Gastrocnemius medialis (tissue), 4 donors: Measurements from ENCODE around the gene TOP2B. TPM values are rescaled to one million over a fixed set of nuclear protein-coding genes. Genes with fewer than 3 reads are reported as not detected.

Source experiments
- ATAC-seq, 2 donors: fragments of 150-250 bp; one replicate each; pipeline ENCODE4 v1.9.1; 2016
- DNase-seq, 2 donors: peaks; one replicate each; pipeline ENCODE4 v3.0.0-alpha.2; 2019
- H3K27ac ChIP-seq, 4 donors: fragments of 200-600 bp; sonication (generic); 1 replicate in 1 of 4; 2 replicates in 3 of 4; pipeline ENCODE4 v1.5.1; 2016 to 2018; ENCODE audit warnings: mild to moderate bottlenecking in 2 of 4, moderate library complexity in 1 of 4
- H3K27me3 ChIP-seq, 3 donors: fragments of 200-600 bp; sonication (generic) in 2 of 3; 1 replicate in 1 of 3; 2 replicates in 2 of 3; pipeline versions ENCODE4 v1.5.1 to v1.6.0; 2016 to 2019; ENCODE audit warnings: mild to moderate bottlenecking in 1 of 3, moderate library complexity in 1 of 3
- H3K36me3 ChIP-seq, 2 donors: fragments of 200-600 bp; sonication (generic) in 1 of 2; one replicate each; pipeline ENCODE4 v1.5.1; 2017 to 2018
- H3K4me1 ChIP-seq, 2 donors: fragments of 200-600 bp; sonication (generic) in 1 of 2; one replicate each; pipeline ENCODE4 v1.5.1; 2016 to 2017; ENCODE audit warnings: mild to moderate bottlenecking in 2 of 2
- H3K4me3 ChIP-seq, 4 donors: fragments of 200-600 bp; sonication (generic) in 3 of 4; 1 replicate in 1 of 4; 2 replicates in 3 of 4; pipeline ENCODE4 v1.5.1; 2016 to 2019; ENCODE audit warnings: mild to moderate bottlenecking in 2 of 4
- H3K9me3 ChIP-seq, 3 donors: fragments of 200-600 bp; sonication (generic) in 2 of 3; 1 replicate in 1 of 3; 2 replicates in 2 of 3; pipeline ENCODE4 v1.5.1; 2016 to 2019
- POLR2A ChIP-seq, 2 donors: fragments of 450-650 bp; IDR thresholded peaks; one replicate each; pipeline ENCODE4 v1.6.1; 2017; ENCODE audit warnings: antibody characterized with exemption in 2 of 2, mild to moderate bottlenecking in 2 of 2, moderate library complexity in 2 of 2
- in situ Hi-C, 4 donors: fragments of 200-750 bp; cut with MboI; loops; one replicate each; pipeline versions ENCODE4 v1.15.0 to v1.8.0; 2017; ENCODE audit warnings: low sequenced_read_pairs in 4 of 4
- intact Hi-C: fragments of 100-400 bp; cut with DNase I; formaldehyde crosslinking; loops from one replicate; pipeline ENCODE4 v1.15.1; 2023; ENCODE audit warnings: low total_unique reads
- total RNA-seq, 4 donors: library from RNA; depleted of rRNA; stranded (reverse); fragments of >200 nt; gene quantifications; one replicate each; pipeline versions ENCODE4 v1.1.0 to v1.2.3, GENCODE V29; 2016
- TF ChIP-seq, protein P1 (sequence below), 5 experiments: fragments of 450-650 bp in 3 of 5; fragments of 200-600 bp in 2 of 5; sonication (generic) in 2 of 5; IDR thresholded peaks in 4 of 5; conservative IDR thresholded peaks in 1 of 5; 1 replicate in 4 of 5; 2 replicates in 1 of 5; pipeline ENCODE4 v1.5.1; 2016 to 2019; ENCODE audit warnings: antibody characterized with exemption in 5 of 5, mild to moderate bottlenecking in 3 of 5, moderate library complexity in 3 of 5

The TOP2B gene
- total RNA-seq = 10 to 100 TPM; 56.1 to 81.5 (median 64.7) TPM

GRCh38 chr3:25664812-25665314 lies at the start of gene TOP2B:
Gene TOP2B (minus strand): TSS chr3:25664907. CDS start chr3:25664297, 610 bp downstream.
- peak within 1 kb of the TSS; percentile 91 to 96 (median 95) for H3K27ac ChIP-seq
- H3K4me1 ChIP-seq = peaks cover 36 to 44% of the 10 kb centered on the region in 2 donors
- no peaks in the 10 kb centered on the region for H3K9me3 ChIP-seq
- DNase-seq = peak; percentile 96
- intact Hi-C loops = loop anchor here (1.0 to 10.0 kb wide), 5 partner anchors 118 to 1820 kb away; partner anchors contain the start of genes NGLY1, RARB and SLC4A7
- H3K27me3 ChIP-seq = no peaks in the 10 kb centered on the region
- ATAC-seq = peak; percentile 92
- no peaks in the 10 kb centered on the region for H3K36me3 ChIP-seq
- in situ Hi-C loops = loop anchor here in 3 of 4 donors (10.0 to 25.0 kb wide), 4 partner anchors 97 to 447 kb away; partner anchors contain the start of gene NGLY1 (in 1 of the 3)
- peak within 1 kb of the TSS; percentile 70 to 86 (median 74) for H3K4me3 ChIP-seq
- TF ChIP-seq, protein P1, sequence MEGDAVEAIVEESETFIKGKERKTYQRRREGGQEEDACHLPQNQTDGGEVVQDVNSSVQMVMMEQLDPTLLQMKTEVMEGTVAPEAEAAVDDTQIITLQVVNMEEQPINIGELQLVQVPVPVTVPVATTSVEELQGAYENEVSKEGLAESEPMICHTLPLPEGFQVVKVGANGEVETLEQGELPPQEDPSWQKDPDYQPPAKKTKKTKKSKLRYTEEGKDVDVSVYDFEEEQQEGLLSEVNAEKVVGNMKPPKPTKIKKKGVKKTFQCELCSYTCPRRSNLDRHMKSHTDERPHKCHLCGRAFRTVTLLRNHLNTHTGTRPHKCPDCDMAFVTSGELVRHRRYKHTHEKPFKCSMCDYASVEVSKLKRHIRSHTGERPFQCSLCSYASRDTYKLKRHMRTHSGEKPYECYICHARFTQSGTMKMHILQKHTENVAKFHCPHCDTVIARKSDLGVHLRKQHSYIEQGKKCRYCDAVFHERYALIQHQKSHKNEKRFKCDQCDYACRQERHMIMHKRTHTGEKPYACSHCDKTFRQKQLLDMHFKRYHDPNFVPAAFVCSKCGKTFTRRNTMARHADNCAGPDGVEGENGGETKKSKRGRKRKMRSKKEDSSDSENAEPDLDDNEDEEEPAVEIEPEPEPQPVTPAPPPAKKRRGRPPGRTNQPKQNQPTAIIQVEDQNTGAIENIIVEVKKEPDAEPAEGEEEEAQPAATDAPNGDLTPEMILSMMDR (IDR thresholded peaks at IDR 0.05 in 4 of 5, conservative IDR thresholded peaks at IDR 0.05 in 1 of 5) = no peak
- TF ChIP-seq POLR2A (IDR thresholded peaks at IDR 0.05) = peak; percentile 84 to 97

- Histone ChIP-seq H3K9me3 (no peaks in the 10 kb centered on the region), H3K27ac (no peak overlapping the region), H3K4me3 (no peak overlapping the region), H3K36me3 (peaks cover 0 to 1% of the 10 kb centered on the region in 2 donors), H3K27me3 (peaks cover 0 to 2% (median 0%) of the 10 kb centered on the region in 3 donors), H3K4me1 (no peaks in the 10 kb centered on the region)
- DNase-seq (no peak), ATAC-seq (no peak)
- TF ChIP-seq, protein P1 (IDR thresholded peaks at IDR 0.05 in 4 of 5, conservative IDR thresholded peaks at IDR 0.05 in 1 of 5) = no peak
- no peak for TF ChIP-seq POLR2A (IDR thresholded peaks at IDR 0.05)
- intact Hi-C loops (no loop called here), in situ Hi-C loops (no loop called here)
Observed at GRCh38 chr3:25713341-25713985, 48.8 kb upstream of the TOP2B start.

DNA sequence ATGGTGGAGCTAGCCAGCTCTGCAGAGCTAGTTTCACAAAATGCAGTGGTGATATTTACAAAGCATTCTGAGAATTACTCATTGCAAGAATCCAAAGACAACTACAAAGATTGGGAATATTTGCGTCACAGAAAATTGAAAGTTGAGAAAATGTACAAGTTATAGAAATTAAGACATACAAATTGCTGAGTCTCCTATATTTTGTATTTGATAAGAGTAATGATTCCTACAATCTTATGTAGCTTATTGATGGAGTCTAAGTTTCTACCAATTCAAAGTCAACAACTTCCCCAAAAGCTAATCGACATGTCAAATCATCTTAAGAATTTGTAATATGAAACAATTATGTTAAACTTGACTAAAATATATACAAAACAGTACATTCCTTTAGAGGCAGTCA lies 46.4 kb upstream of the TOP2B start:
- intact Hi-C loops = no loop called here
- no peak for DNase-seq
- no peak for TF ChIP-seq POLR2A (IDR thresholded peaks at IDR 0.05)
- TF ChIP-seq, protein P1 (IDR thresholded peaks at IDR 0.05 in 4 of 5, conservative IDR thresholded peaks at IDR 0.05 in 1 of 5) = no peak

DNA sequence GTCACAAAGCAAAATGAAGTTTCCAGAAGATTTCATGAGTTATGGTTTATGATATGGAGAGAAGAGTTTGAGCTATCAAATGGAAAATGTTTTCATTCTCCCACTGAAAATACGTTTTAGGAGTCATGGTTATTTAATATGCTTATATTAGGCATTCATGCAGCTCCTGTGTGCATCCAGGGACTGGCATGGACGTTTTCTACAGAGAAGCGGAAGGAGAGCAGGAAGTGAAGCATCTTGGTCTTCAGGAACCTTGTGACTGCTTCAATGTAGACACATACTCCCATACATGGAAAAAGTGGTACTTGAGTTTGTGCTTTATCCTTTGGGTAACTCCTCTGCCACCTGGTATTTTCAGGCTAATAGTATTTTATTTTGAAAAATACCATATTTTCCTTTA lies 43.3 kb upstream of the TOP2B start:
- in situ Hi-C loops = no loop called here
- Histone ChIP-seq H3K27me3 (peaks cover 0 to 2% (median 0%) of the 10 kb centered on the region in 3 donors), H3K4me1 (no peaks in the 10 kb centered on the region), H3K4me3 (no peak overlapping the region), H3K27ac (no peak overlapping the region), H3K9me3 (no peaks in the 10 kb centered on the region), H3K36me3 (no peaks in the 10 kb centered on the region)
- DNase-seq = no peak
- intact Hi-C loops = no loop called here
- ATAC-seq = no peak
- no peak for TF ChIP-seq POLR2A (IDR thresholded peaks at IDR 0.05)

More for the DNA sequence above, 46.4 kb upstream of the TOP2B start:
- Histone ChIP-seq H3K4me1 (no peaks in the 10 kb centered on the region), H3K36me3 (no peaks in the 10 kb centered on the region), H3K27ac (no peak overlapping the region), H3K4me3 (no peak overlapping the region), H3K27me3 (peaks cover 0 to 2% (median 0%) of the 10 kb centered on the region in 3 donors), H3K9me3 (no peaks in the 10 kb centered on the region)
- in situ Hi-C loops = no loop called here
- no peak for ATAC-seq

DNA sequence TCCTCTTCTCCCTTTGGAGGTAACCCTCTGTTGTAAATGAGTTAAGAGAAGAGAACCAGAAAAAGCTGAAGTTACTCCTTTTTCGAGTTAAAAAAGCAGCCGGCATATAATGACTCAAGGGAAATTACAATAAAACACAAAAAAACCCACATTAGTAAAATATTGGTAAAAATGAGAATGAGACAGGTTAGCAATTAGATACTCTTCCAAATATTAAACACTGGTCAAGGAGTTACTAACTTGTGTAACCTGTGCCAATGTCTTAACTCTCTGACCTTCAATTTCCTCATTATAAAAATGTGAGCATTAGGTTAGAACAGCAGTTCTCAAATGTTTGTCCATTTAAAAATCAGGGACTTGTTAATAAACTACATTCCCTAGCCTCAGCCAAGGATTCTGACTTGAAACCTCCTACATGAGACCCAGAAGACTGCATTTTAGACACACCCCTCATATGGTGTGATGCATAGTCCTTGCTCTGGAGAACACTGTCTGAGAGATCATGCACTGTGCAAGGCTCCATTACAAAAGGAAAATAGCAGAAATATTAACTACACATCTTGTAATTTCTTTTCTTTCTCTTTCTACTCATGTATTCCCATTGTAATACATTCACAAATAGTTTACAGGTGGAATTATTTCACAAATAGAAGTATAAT lies 42.7 kb upstream of the TOP2B start:
- DNase-seq = no peak
- in situ Hi-C loops (no loop called here), intact Hi-C loops (no loop called here)
- H3K9me3 ChIP-seq = no peaks in the 10 kb centered on the region
- TF ChIP-seq POLR2A (IDR thresholded peaks at IDR 0.05) = no peak
- TF ChIP-seq, protein P1 (IDR thresholded peaks at IDR 0.05 in 4 of 5, conservative IDR thresholded peaks at IDR 0.05 in 1 of 5) = no peak
- peaks cover 0 to 2% (median 0%) of the 10 kb centered on the region in 3 donors for H3K27me3 ChIP-seq
- no peaks in the 10 kb centered on the region for H3K36me3 ChIP-seq
- H3K27ac ChIP-seq = no peak overlapping the region
- no peak overlapping the region for H3K4me3 ChIP-seq
- ATAC-seq = no peak
- no peaks in the 10 kb centered on the region for H3K4me1 ChIP-seq
